K562 (cell line): ENCODE measurements around the gene CKLF. TPM values are rescaled to one million over a fixed set of nuclear protein-coding genes. Genes with fewer than 3 reads are reported as not detected.

Experiments used
- AFF4 ChIP-seq: sonication (generic); formaldehyde crosslinking; IDR thresholded peaks from 2 replicates; pipeline ENCODE4 v1.8.0; 2023; ENCODE audit warnings: mild to moderate bottlenecking, missing genetic modification reagents
- ARID1B ChIP-seq: fragments of 450-650 bp; IDR thresholded peaks from 2 replicates; pipeline ENCODE4 v1.6.1; 2016; ENCODE audit warnings: antibody characterized with exemption, mild to moderate bottlenecking, inconsistent platforms
- CBFA2T3 ChIP-seq: fragments of 450-650 bp; IDR thresholded peaks from 2 replicates; pipeline ENCODE4 v1.6.1; 2017
- ESRRB ChIP-seq: fragments of 250-450 bp; sonication (Bioruptor Pico); IDR thresholded peaks from 2 replicates; pipeline ENCODE4 v1.5.0; 2020; ENCODE audit warnings: mild to moderate bottlenecking, moderate library complexity, borderline replicate concordance
- MTA3 ChIP-seq: fragments of 450-650 bp; formaldehyde crosslinking; IDR thresholded peaks from 2 replicates; pipeline ENCODE4 v1.6.1; 2017; ENCODE audit warnings: mild to moderate bottlenecking, borderline replicate concordance
- PYGO2 ChIP-seq: fragments of 450-650 bp; IDR thresholded peaks from 2 replicates; pipeline ENCODE4 v1.6.1; 2016; ENCODE audit warnings: mild to moderate bottlenecking, missing genetic modification characterization, moderate library complexity, missing compliant biosample characterization
- RNF219 ChIP-seq: fragments of 250-450 bp; sonication (Bioruptor Pico); IDR thresholded peaks from 2 replicates; pipeline ENCODE4 v1.5.0; 2022; ENCODE audit warnings: mild to moderate bottlenecking
- UBTF ChIP-seq, 2 experiments: IDR thresholded peaks; 2 replicates each; pipeline ENCODE4 v1.6.1; 2012; ENCODE audit warnings: improper control_type of control experiment in 2 of 2, low read depth in 2 of 2, low read length in 2 of 2, borderline replicate concordance in 1 of 2
- XRCC4 ChIP-seq: IDR thresholded peaks from one replicate; pipeline ENCODE4 v1.6.1; 2011; ENCODE audit not compliant: insufficient read depth, insufficient read length; ENCODE audit errors: extremely low read depth
- ZFX ChIP-seq: sonication (generic); formaldehyde crosslinking; IDR thresholded peaks from 2 replicates; pipeline ENCODE4 v1.8.0; 2022; ENCODE audit warnings: mild to moderate bottlenecking, missing genetic modification reagents, moderate library complexity
- ZNF12 ChIP-seq: sonication (generic); formaldehyde crosslinking; IDR thresholded peaks from 2 replicates; pipeline ENCODE4 v1.4.0; 2020; ENCODE audit warnings: mild to moderate bottlenecking, missing genetic modification reagents
- polyA plus RNA-seq, 8 experiments: library from polyadenylated mRNA; depleted of rRNA in 4 of 8; stranded (reverse) in 5 of 8; unstranded in 3 of 8; fragments of >200 nt; fragmentation: Nextera tagmentation in 2 of 8; fragmentation: Illumina TruSeq in 1 of 8; extraction: Ambion mirVana in 2 of 8; extraction: Trizol in 1 of 8; gene quantifications; 2 replicates each; pipeline versions ENCODE4 v1.2.1 to v1.2.3, GENCODE V29; 2011 to 2014; ENCODE audit warnings: inconsistent platforms in 1 of 8, missing spikeins in 1 of 8
- total RNA-seq, 7 experiments: library from RNA; depleted of rRNA in 6 of 7; stranded (reverse); fragments of >200 nt in 6 of 7; fragmentation: Illumina TruSeq in 2 of 7; extraction: Trizol in 2 of 7; gene quantifications; 2 replicates each; pipeline versions ENCODE4 v1.2.1 to v1.2.3, GENCODE V29; 2011 to 2021; ENCODE audit warnings: low replicate concordance in 1 of 7
- TF ChIP-seq, protein P1 (sequence below): fragments of 450-650 bp; IDR thresholded peaks from 2 replicates; pipeline ENCODE4 v1.6.1; 2016; ENCODE audit warnings: low read depth

CKLF gene
- total and polyA plus RNA-seq, 9 of the 15 experiments (the other 6 are each of a cell fraction or from before 2014, with no cell fraction given), result 84.8 to 322 (median 118) TPM

DNA sequence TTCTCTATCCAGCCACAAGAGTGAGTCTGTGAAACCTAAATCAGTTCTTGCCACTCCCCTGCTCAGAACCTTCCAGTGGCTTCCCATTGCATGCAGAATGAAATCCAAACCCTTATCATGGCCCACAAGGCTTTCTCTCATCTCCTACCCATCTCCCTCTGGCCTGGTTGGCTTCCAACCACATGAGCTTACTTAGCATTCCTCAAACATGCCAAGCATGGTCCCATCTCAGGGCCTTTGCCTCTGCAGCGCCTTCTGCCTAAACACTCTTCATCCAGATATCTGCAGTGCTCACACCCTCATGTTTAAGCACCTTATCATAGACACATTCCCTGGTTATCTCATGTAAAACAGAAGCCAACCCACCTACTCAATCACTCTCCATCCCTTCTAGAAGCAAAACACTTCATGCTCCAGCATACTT, 18.0 kb upstream of the CKLF start (continued):
- TF ChIP-seq ARID1B, result peak; percentile 91
- no peak for TF ChIP-seq ZNF12 (CRISPR knock-in tag)
- no peak for TF ChIP-seq PYGO2 (tag)
- TF ChIP-seq ZFX, result no peak
- TF ChIP-seq ESRRB (CRISPR knock-in tag), result no peak
- no peak for TF ChIP-seq XRCC4
- TF ChIP-seq, protein P1, sequence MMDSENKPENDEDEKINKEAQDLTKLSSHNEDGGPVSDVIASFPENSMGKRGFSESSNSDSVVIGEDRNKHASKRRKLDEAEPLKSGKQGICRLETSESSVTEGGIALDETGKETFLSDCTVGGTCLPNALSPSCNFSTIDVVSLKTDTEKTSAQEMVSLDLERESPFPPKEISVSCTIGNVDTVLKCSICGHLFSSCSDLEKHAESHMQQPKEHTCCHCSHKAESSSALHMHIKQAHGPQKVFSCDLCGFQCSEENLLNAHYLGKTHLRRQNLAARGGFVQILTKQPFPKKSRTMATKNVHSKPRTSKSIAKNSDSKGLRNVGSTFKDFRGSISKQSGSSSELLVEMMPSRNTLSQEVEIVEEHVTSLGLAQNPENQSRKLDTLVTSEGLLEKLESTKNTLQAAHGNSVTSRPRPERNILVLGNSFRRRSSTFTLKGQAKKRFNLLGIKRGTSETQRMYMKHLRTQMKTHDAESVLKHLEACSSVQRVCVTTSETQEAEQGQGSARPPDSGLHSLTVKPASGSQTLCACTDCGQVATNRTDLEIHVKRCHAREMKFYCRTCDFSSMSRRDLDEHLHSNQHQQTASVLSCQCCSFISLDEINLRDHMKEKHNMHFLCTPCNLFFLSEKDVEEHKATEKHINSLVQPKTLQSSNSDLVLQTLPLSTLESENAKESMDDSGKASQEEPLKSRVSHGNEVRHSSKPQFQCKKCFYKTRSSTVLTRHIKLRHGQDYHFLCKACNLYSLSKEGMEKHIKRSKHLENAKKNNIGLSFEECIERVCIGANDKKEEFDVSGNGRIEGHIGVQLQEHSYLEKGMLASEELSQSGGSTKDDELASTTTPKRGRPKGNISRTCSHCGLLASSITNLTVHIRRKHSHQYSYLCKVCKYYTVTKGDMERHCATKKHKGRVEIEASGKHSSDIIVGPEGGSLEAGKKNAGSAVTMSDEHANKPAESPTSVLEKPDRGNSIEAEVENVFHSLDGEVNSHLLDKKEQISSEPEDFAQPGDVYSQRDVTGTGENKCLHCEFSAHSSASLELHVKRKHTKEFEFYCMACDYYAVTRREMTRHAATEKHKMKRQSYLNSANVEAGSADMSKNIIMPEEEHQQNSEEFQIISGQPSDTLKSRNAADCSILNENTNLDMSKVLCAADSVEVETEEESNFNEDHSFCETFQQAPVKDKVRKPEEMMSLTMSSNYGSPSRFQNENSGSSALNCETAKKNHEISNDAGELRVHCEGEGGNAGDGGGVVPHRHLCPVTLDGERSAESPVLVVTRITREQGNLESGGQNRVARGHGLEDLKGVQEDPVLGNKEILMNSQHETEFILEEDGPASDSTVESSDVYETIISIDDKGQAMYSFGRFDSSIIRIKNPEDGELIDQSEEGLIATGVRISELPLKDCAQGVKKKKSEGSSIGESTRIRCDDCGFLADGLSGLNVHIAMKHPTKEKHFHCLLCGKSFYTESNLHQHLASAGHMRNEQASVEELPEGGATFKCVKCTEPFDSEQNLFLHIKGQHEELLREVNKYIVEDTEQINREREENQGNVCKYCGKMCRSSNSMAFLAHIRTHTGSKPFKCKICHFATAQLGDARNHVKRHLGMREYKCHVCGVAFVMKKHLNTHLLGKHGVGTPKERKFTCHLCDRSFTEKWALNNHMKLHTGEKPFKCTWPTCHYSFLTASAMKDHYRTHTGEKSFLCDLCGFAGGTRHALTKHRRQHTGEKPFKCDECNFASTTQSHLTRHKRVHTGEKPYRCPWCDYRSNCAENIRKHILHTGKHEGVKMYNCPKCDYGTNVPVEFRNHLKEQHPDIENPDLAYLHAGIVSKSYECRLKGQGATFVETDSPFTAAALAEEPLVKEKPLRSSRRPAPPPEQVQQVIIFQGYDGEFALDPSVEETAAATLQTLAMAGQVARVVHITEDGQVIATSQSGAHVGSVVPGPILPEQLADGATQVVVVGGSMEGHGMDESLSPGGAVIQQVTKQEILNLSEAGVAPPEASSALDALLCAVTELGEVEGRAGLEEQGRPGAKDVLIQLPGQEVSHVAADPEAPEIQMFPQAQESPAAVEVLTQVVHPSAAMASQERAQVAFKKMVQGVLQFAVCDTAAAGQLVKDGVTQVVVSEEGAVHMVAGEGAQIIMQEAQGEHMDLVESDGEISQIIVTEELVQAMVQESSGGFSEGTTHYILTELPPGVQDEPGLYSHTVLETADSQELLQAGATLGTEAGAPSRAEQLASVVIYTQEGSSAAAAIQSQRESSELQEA, result no peak
- TF ChIP-seq UBTF (IDR thresholded peaks at IDR 0.05; ENCODE audit: borderline replicate concordance in 1 of 2, low read depth in 2 of 2, low read length in 2 of 2), result no peak
- TF ChIP-seq AFF4, result no peak
- TF ChIP-seq CBFA2T3, result peak; percentile 97
- TF ChIP-seq RNF219 (CRISPR knock-in tag), result no peak
- TF ChIP-seq MTA3, result no peak
